Measurements from ENCODE around the gene MCRIP2. TPM values are rescaled to one million over a fixed set of nuclear protein-coding genes. Genes with fewer than 3 reads are reported as not detected.

MCRIP2 gene
- total and polyA plus RNA-seq, 2 of the 8 experiments (the other 6 are each of a cell fraction or from before 2014, with no cell fraction given): 45.4 to 75.5 TPM

DNA sequence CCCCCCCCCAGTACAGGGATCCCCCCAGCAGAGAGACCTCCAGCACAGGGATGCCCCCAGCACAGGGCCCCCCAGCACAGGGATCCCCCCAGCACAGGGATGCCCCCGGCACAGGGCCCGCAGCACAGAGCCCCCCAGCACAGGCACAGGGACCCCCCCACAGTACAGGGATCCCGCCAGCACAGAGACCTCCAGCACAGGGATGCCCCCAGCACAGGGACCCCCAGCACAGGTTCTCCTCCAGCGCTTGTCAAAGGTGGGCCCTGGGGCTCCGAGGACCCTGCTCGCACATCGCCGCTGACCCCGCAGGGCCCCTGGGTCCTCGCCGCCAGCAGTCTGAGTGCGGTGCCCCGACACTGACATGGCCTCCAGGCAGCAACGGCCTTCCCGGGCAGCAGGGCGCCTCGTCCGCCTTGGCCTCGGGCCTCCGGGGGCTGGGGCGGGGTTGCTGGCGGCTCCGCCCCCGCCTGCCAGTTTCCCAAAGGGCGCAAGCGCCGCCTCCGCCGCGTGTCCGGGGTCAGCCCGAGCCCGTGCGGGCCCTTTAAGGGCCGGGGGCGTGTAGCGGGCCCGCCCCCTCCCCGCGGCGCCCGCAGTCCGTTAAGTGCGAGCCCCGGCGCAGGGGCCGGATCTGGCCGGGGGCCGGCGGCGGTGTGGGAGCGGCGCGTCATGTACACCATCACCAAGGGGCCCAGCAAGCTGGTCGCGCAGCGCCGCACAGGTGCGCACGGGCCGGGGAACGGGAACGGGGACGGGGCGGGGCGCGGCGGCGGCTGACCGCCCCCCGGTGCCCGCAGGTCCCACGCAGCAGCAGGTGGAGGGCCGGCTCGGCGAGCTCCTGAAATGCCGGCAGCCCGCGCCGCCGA, at the start of gene MCRIP2 (continued):
- TF ChIP-seq, protein P1, sequence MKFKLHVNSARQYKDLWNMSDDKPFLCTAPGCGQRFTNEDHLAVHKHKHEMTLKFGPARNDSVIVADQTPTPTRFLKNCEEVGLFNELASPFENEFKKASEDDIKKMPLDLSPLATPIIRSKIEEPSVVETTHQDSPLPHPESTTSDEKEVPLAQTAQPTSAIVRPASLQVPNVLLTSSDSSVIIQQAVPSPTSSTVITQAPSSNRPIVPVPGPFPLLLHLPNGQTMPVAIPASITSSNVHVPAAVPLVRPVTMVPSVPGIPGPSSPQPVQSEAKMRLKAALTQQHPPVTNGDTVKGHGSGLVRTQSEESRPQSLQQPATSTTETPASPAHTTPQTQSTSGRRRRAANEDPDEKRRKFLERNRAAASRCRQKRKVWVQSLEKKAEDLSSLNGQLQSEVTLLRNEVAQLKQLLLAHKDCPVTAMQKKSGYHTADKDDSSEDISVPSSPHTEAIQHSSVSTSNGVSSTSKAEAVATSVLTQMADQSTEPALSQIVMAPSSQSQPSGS (IDR thresholded peaks at IDR 0.05; ENCODE audit: low read length): no peak
- TF ChIP-seq POLR2AphosphoS5 (IDR thresholded peaks at IDR 0.05; ENCODE audit: low read depth, low read length) (peak; percentile 37; the same call in 1 of the 2 replicates), JUND (IDR thresholded peaks at IDR 0.05; ENCODE audit: low read length) (no peak), KDM1A (IDR thresholded peaks at IDR 0.05; ENCODE audit: borderline replicate concordance, low read length) (peak; percentile 11; the same call in 1 of the 2 replicates), JUN (IDR thresholded peaks at IDR 0.05; ENCODE audit: low read depth, low read length) (no peak), BACH1 (IDR thresholded peaks at IDR 0.05; ENCODE audit: low read length) (peak; percentile 51), BCL11A (IDR thresholded peaks at IDR 0.05; ENCODE audit: low read depth in 2 of 2, low read length in 2 of 2) (no peak), SUZ12 (IDR thresholded peaks at IDR 0.05; ENCODE audit: low read length) (no peak), CHD1 (IDR thresholded peaks at IDR 0.05; ENCODE audit: low read depth, low read length) (no peak), GABPA (IDR thresholded peaks at IDR 0.05; ENCODE audit: borderline replicate concordance, insufficient read depth, low read length) (peak; percentile 59; the same call in 1 of the 2 replicates), SIN3A (conservative IDR thresholded peaks at IDR 0.05 in 1 of 2, IDR thresholded peaks at IDR 0.05 in 1 of 2; ENCODE audit: low read depth in 1 of 2, low read length in 2 of 2) (peak; percentile 43 to 60; a peak in 1 of 4 replicates), POLR2A (IDR thresholded peaks at IDR 0.05; ENCODE audit: control extremely low read depth in 1 of 2, low read depth in 2 of 2, low read length in 2 of 2) (no peak), SRF (IDR thresholded peaks at IDR 0.05; ENCODE audit: low read depth, low read length) (0 out of 2 replicates have a peak, but pooled peaks have one; percentile 5), HDAC2 (IDR thresholded peaks at IDR 0.05; ENCODE audit: borderline replicate concordance in 1 of 2, low read depth in 2 of 2, low read length in 2 of 2) (no peak; a peak in 1 of 4 replicates), SP4 (IDR thresholded peaks at IDR 0.05; ENCODE audit: low read length) (no peak), PHF8 (conservative IDR thresholded peaks at IDR 0.05; ENCODE audit: low read depth, low read length) (peak; percentile 33), ASH2L (IDR thresholded peaks at IDR 0.05; ENCODE audit: low read length) (peak; percentile 34), CBX5 (IDR thresholded peaks at IDR 0.05; ENCODE audit: low read depth, low read length) (no peak), BRCA1 (IDR thresholded peaks at IDR 0.05; ENCODE audit: low read depth, low read length) (no peak)
- TF ChIP-seq, protein P2, sequence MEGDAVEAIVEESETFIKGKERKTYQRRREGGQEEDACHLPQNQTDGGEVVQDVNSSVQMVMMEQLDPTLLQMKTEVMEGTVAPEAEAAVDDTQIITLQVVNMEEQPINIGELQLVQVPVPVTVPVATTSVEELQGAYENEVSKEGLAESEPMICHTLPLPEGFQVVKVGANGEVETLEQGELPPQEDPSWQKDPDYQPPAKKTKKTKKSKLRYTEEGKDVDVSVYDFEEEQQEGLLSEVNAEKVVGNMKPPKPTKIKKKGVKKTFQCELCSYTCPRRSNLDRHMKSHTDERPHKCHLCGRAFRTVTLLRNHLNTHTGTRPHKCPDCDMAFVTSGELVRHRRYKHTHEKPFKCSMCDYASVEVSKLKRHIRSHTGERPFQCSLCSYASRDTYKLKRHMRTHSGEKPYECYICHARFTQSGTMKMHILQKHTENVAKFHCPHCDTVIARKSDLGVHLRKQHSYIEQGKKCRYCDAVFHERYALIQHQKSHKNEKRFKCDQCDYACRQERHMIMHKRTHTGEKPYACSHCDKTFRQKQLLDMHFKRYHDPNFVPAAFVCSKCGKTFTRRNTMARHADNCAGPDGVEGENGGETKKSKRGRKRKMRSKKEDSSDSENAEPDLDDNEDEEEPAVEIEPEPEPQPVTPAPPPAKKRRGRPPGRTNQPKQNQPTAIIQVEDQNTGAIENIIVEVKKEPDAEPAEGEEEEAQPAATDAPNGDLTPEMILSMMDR (IDR thresholded peaks at IDR 0.05; ENCODE audit: control extremely low read depth in 1 of 3, insufficient read depth in 1 of 3, low read depth in 1 of 3, low read length in 3 of 3): no peak

Data from H1 (cell line).